HAP-1 (cell line): ENCODE measurements around the gene GOLGA6D.
A peak's percentile ranks its signal among the peaks of the same experiment; 100 is the strongest.
"Not testable (repeated sequence)": the region's sequence is repeated elsewhere in the genome, so short reads cannot be mapped to it uniquely, and the experiment has no call there.

Experiments used
- DNase-seq, 2 experiments: peaks; one replicate each; pipeline ENCODE4 v3.0.0-alpha.2; 2016 to 2020; ENCODE audit warnings: low spot score in 2 of 2
- H3K27me3 ChIP-seq: fragments of 250-450 bp; sonication (Bioruptor Pico); 2 replicates; pipeline ENCODE4 v1.5.1; 2020; ENCODE audit warnings: low read depth, mild to moderate bottlenecking, moderate library complexity
- H3K36me3 ChIP-seq: fragments of 250-450 bp; sonication (Bioruptor Pico); replicated peaks from 2 replicates; pipeline ENCODE4 v1.5.1; 2020; ENCODE audit warnings: mild to moderate bottlenecking
- H3K4me1 ChIP-seq: fragments of 250-450 bp; sonication (Bioruptor Pico); 2 replicates; pipeline ENCODE4 v1.5.1; 2020; ENCODE audit warnings: mild to moderate bottlenecking
- H3K4me3 ChIP-seq: fragments of 250-450 bp; sonication (Bioruptor Pico); 2 replicates; pipeline ENCODE4 v1.5.1; 2020; ENCODE audit warnings: mild to moderate bottlenecking, moderate library complexity
- H3K9me3 ChIP-seq: fragments of 250-450 bp; sonication (Bioruptor Pico); 2 replicates; pipeline ENCODE4 v1.5.1; 2020; ENCODE audit warnings: mild to moderate bottlenecking, moderate library complexity
- in situ Hi-C: fragments of 300-500 bp; cut with MboI; formaldehyde crosslinking; loops from 3 replicates; pipeline ENCODE4 v1.14.3; 2020; ENCODE audit warnings: low sequenced_read_pairs, inconsistent platforms, mixed read lengths

Gene GOLGA6D, protein sequence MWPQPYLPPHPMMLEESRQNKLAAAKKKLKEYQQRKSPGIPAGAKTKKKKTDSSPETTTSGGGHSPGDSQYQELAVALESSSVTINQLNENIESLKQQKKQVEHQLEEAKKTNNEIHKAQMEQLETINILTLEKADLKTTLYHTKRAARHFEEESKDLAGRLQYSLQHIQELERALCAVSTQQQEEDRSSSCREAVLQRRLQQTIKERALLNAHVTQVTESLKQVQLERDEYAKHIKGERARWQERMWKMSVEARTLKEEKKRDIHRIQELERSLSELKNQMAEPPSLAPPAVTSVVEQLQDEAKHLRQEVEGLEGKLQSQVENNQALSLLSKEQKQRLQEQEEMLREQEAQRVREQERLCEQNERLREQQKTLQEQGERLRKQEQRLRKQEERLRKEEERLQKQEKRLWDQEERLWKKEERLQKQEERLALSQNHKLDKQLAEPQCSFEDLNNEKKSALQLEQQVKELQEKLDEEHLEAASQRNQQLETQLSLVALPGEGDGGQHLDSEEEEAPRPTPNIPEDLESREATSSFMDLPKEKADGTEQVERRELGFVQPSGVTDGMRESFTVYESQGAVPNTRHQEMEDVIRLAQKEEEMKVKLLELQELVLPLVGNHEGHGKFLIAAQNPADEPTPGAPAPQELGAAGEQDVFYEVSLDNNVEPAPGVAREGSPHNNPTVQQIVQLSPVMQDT

DNA sequence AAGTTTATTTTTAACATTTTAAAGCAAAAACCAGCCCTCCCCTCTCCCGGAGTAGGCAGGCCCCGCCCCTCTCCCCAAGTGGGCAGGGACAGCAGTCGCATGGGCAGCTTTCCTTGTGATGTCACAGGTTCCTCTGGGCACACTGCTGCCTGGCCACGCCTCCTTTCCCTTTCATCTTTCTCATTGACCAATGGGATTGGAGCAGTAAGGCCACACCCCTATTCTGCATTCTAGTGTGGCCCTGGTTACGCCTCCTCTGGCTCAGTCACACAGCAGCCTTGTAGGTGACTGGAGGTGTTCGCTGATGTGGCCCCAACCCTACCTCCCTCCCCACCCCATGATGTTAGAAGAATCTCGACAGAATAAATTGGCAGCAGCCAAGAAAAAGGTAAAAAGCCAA is at the start of gene GOLGA6D:
Gene GOLGA6D, plus strand, starts transcription at position 264 of the 400 bp plus-strand sequence. Its CDS starts 41 bp downstream, at position 305.
- H3K27me3 ChIP-seq, DNase-seq, H3K4me1 ChIP-seq, in situ Hi-C loops, H3K4me3 ChIP-seq, H3K36me3 ChIP-seq, H3K9me3 ChIP-seq: not testable (repeated sequence)

DNA sequence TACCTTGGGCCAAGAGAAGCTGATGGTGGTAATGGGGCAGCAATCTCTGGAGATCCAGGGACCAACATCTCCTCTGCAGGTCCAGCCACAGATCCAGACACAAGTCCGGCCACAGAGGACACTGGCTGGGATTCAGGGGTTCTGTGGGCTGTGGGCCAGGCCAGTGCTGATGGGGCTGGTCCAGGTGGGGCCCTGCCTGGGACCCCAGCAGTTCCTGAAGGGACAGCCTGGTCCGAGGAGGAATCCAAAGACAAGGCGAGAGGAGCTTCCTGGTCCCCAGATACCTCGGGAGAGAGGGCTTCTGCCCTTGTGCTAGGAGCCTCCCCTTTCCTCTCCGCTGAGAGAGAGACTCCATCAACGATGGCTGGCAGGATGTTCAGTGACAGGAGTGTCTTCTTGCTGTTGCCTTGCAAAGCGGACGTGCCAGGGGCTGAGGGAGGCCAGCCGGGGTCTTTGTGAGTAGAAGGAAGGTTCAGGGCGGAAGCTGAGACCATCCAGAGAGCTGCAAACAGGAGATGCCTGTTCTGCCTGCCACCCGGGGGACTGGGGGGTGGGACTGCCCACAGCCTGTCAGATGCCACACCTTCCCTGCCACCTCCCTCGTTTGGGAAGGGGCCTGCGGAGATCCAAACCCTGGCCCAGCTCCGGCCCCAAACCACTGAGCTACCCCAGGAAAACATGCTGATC is 49.0 kb upstream of the GOLGA6D start:
- H3K9me3 ChIP-seq = no peaks in the 10 kb centered on the region; the same call in 1 of the 2 replicates
- in situ Hi-C loops = loop anchor here (5.0 kb wide), 1 partner anchor 84 kb away; no protein-coding TSS in a partner anchor
- no peak overlapping the region for H3K4me3 ChIP-seq
- DNase-seq = no peak
- peaks cover 53% of the 10 kb centered on the region for H3K27me3 ChIP-seq
- no peaks in the 10 kb centered on the region for H3K36me3 ChIP-seq
- H3K4me1 ChIP-seq = no peaks in the 10 kb centered on the region

DNA sequence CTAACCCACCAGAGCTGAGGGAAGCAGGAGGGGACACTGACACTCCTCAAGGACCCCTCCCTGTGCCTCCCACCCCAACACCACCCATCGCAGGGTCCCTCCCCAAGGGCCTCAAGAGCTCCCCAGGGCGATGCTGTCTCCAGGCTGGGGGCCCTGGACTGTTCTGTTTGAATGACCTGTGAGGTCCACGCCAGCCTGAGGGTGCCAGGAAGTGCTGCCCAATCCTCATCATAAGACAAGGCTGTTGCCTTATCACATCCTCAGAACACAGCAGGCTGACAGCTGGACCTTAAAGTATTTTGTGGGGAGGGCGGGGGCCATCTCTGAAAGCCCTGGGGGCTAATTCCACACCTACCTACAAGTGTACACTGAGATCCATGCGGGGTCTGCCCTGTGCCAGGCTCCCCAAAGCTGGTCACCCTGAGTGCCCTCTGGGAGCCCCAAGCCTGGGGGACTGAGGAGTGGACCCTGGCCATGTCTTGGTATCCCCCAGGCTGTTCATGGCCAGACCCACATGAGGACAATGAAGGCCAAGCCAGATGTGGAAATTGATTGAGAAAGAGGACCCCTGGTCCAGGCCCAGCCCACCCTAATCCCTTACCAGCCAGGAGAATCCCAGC is 48.3 kb upstream of the GOLGA6D start:
- H3K9me3 ChIP-seq = no peaks in the 10 kb centered on the region; the same call in 1 of the 2 replicates
- H3K36me3 ChIP-seq = no peaks in the 10 kb centered on the region
- H3K27me3 ChIP-seq = peaks cover 53% of the 10 kb centered on the region
- no peaks in the 10 kb centered on the region for H3K4me1 ChIP-seq
- H3K4me3 ChIP-seq = no peak overlapping the region
- in situ Hi-C loops = loop anchor here (5.0 kb wide), 1 partner anchor 83 kb away; no protein-coding TSS in a partner anchor
- DNase-seq = no peak

DNA sequence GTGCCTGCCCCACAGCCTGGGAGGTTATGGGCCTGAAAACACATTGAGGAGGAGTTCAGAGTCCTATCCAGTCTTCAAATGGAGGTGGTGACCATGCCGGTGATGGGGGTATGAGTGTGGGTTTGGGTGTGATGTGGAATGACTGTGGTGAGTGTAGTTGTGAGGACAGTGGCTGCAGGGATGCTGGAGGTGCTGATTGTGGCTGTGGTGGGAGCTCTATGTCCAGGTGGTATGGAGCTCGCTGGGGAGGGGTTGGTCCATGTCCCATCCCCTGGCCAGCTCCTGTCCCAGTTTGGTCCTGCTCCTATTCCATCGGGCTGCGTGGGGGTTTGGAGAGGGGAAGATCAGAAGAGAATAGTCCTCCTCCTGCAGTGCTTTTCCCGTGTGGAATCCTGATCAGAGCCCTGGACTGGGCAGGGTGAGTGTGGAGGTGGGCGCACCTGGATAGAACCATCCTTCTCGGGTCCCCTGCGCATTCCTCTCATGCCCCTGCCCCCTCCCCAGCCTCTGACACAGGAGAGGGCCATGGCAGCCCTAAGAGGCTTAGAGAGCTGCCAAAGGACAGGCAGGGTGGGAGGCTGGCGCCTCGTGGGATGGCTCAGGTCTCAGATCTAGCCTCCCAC is 47.5 kb upstream of the GOLGA6D start:
- H3K4me3 ChIP-seq = no peak overlapping the region
- no peak for DNase-seq
- H3K27me3 ChIP-seq = peaks cover 53% of the 10 kb centered on the region
- no peaks in the 10 kb centered on the region for H3K4me1 ChIP-seq
- in situ Hi-C loops = no loop called here
- H3K9me3 ChIP-seq = no peaks in the 10 kb centered on the region; the same call in 1 of the 2 replicates
- no peaks in the 10 kb centered on the region for H3K36me3 ChIP-seq

DNA sequence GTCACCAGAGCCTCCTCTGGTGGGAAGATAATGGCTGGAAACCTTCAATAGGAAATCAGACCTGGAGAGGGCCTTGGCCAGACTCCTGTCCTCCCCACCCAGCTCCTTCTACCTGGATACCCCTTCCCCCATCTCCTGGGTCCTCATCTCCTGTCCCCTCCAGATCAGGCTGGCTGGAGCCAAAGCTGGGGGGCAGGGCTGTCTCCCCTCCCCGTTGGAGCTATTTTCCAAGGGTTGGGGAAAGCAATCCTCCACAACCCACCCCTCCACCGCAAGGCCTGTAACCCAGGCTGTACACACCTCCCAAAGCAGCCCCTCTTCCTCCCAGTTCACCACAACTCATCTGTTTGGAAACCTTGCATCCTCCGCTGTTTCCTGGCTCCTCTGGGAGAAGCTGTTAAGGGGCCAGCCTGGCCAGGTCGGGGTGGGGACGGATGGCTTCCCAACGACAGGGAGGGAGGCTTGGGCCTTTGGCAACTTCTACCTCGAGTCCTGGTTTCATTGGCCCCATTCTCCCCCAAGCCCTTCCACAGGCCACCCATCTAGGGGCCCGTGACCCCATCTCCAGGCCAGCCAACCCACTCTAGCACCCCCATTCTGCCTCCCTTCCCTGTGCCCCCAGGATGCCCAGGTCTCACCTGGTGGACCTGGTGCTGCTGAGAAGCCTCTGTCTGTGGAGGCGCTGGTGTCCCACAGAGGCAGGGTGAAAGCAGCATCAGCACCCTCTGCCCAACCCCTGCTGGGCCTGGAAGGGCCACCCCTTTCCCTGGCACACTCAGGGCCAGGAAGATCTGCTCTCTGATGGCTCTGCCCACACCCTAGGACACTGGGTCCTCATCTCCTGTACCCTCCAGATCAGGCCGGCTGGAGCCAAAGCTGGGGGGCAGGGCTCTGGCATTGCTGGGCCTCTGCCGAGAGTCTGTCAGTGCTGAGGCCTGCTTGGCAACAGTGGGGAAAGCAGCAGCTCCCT is 46.6 kb upstream of the GOLGA6D start:
- in situ Hi-C loops = no loop called here

DNA sequence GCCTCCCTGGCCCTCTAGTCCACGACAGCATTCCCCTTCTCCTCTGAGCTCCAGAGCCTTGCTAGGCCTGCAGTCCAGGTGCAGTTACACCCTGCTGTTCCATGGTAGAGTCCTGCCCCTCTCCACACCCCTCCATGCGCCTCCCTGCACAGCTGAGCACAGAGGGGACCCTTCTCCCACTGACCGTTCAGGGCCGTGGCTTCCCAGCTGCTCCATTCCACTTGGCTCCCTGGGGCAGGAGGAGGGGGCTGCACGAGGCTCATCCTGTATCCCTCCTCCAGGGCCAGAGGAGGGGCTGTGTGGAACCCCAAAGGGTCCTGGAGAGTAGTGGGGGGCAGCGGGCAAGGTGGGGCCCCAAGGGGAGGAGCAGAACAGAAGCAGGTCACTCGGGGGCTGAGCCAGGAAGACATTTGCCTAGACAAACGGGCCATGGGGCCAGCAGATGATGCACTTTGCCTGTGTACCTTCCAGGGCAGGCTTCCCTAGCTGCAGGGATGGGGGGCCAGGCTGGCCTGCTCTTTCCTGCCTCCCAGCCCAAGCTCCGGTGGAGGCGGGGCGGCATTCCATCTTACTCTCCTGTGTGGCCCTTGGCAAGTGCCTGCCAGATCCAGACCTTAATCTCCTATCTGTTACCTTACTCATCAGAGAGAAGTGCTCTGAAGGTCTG is 45.2 kb upstream of the GOLGA6D start:
- H3K27me3 ChIP-seq = peaks cover 46% of the 10 kb centered on the region
- H3K4me1 ChIP-seq = no peaks in the 10 kb centered on the region
- no peaks in the 10 kb centered on the region for H3K36me3 ChIP-seq
- peak in 1 of 2 experiments; percentile 8 for DNase-seq
- H3K4me3 ChIP-seq = no peak overlapping the region
- H3K9me3 ChIP-seq = no peaks in the 10 kb centered on the region
- in situ Hi-C loops = no loop called here

More for the DNA sequence above, 46.6 kb upstream of the GOLGA6D start:
- no peak for DNase-seq
- H3K4me3 ChIP-seq = no peak overlapping the region
- H3K27me3 ChIP-seq = peaks cover 55% of the 10 kb centered on the region
- H3K4me1 ChIP-seq = no peaks in the 10 kb centered on the region
- H3K36me3 ChIP-seq = no peaks in the 10 kb centered on the region
- H3K9me3 ChIP-seq = no peaks in the 10 kb centered on the region; the same call in 1 of the 2 replicates

DNA sequence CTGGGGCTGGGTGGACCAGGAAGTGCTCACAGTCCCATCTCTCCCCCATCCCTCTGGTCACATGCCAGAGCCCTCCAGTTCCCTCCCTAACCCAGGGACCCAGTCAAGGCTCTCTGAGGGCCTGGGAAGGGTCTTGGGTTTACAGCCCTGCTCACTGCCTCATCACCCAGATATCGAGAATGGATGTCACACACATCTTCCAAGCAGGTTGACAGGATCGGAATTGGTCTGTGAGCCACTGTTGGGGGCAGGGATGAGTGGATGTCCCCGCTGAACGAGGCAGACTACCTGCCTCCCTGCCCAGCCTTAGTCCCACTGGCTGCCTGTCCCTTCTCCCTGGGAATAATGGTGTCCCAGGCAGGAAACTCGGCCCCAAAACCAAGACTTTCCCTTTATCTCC is 44.5 kb upstream of the GOLGA6D start:
- DNase-seq = peak in 1 of 2 experiments; percentile 8
- Histone ChIP-seq H3K27me3 (peaks cover 39% of the 10 kb centered on the region), H3K9me3 (no peaks in the 10 kb centered on the region), H3K4me3 (no peak overlapping the region), H3K4me1 (no peaks in the 10 kb centered on the region), H3K36me3 (no peaks in the 10 kb centered on the region)
- in situ Hi-C loops = no loop called here

DNA sequence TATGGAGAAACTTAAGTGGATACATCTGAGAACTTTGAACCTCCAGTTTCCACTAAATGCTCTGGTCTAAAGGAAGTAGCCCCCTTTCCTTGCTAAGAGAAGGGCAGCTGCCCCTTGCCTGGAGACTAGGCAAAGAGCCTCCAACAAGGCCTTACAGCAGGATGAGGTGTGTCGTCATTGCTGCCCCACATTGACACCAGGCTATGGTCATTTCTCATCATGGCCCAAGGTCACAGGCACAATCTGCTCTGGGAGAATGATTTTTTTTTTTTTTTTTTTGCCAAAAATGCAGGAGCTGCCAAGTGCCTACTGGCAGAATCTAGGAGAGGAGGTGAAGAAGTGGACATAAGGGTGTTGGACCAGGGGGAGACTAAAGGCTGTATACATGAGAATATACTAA is 36.9 kb upstream of the GOLGA6D start:
- H3K9me3 ChIP-seq, DNase-seq, H3K4me1 ChIP-seq, in situ Hi-C loops, H3K4me3 ChIP-seq, H3K36me3 ChIP-seq: not testable (repeated sequence)
- H3K27me3 ChIP-seq = peaks cover 46% of the 10 kb centered on the region

DNA sequence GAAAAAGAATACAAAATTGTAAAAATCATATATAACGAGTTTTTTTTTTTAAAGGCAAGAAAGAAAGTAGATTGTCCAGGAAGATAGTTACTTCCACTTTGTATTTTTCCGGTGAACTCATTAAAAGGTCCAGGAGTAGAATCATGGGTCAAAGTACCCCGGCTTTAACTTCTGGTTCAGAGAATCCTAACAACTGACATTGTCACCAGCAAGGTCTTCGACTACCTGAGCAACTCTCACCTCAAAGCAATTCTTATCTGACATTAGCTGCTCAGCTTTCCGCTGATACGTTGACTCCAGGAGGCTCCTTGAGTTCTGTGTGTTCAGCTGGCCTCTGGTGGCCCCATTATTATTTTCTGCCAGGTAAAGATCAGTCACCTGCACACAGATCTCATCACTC is 33.6 kb upstream of the GOLGA6D start:
- DNase-seq, H3K4me1 ChIP-seq, H3K36me3 ChIP-seq, in situ Hi-C loops, H3K4me3 ChIP-seq, H3K9me3 ChIP-seq: not testable (repeated sequence)
- H3K27me3 ChIP-seq = peaks cover 63% of the 10 kb centered on the region

DNA sequence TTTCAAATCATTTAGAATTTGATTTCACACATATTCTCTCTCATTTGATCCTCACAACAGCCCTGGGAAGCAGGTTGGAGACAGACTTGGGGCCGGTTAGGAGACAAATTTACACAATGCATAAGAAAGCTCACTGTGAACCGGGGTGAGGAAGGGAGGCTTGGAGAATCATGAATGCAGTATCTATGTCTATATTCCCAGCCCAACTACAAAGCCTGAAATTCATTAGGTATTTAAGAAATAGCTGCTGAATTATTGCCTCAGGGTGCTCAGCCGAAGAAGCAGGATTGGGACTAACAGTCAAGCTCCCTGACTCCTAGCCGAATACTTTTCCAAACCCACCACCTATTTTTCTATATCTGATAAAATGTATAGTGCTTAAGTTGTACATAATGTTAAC is 32.9 kb upstream of the GOLGA6D start:
- Histone ChIP-seq H3K4me3 (no peak overlapping the region), H3K9me3 (no peaks in the 10 kb centered on the region), H3K4me1 (no peaks in the 10 kb centered on the region), H3K27me3 (peaks cover 62% of the 10 kb centered on the region), H3K36me3 (no peaks in the 10 kb centered on the region)
- no peak for DNase-seq
- in situ Hi-C loops = no loop called here

DNA sequence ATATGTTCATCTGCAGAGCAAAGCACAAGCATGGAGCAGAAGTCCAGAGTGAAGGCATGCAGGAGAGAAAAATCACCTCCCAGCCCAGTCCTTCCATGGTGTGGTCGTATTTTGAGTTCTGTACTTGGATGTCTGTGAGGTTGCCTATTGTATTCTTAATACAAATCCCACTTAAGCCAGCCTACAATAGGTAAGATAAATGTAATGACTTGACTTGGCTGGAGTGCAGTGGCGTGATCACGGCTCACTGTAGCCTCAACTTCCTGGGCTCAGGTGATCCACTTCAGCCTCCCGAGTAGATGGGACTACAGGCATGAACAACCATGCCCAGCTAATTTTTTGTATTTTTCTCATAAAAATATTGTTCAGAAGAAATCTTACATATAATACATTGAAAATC is 31.3 kb upstream of the GOLGA6D start:
- H3K4me3 ChIP-seq, H3K4me1 ChIP-seq, H3K9me3 ChIP-seq, in situ Hi-C loops, DNase-seq, H3K36me3 ChIP-seq: not testable (repeated sequence)
- H3K27me3 ChIP-seq = peaks cover 62% of the 10 kb centered on the region

DNA sequence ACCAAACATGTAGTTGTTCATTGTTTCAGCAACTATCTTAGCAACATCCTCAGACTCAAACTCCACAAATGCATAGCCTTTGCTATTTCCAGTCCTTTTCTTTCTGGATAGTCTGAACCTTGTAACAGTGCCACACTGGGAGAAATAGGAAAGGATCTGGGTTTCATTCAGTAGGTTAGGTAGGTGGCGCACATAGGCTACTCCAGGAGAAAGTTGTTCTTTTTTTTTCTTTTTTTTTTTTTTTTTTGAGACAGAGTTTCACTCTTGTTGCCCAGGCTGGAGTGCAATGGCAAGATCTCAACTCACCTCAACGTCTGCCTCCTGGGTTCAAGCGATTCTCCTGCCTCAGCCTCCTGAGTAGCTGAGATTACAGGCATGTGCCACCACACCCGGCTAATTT is 30.4 kb upstream of the GOLGA6D start:
- H3K4me3 ChIP-seq, H3K36me3 ChIP-seq, H3K9me3 ChIP-seq, in situ Hi-C loops, H3K4me1 ChIP-seq, DNase-seq: not testable (repeated sequence)
- peaks cover 59% of the 10 kb centered on the region for H3K27me3 ChIP-seq
